Astrocyte (in vitro differentiated cells and primary cell): Measurements from ENCODE around the gene KCNQ4.

Source experiments
- EZH2 ChIP-seq: IDR thresholded peaks from 2 replicates; pipeline ENCODE4 v1.6.1; 2012; ENCODE audit warnings: mild to moderate bottlenecking, low read length, inconsistent platforms; ENCODE audit not compliant: insufficient read depth
- TF ChIP-seq, protein P1 (sequence below): IDR thresholded peaks from 2 replicates; pipeline ENCODE4 v1.5.1; 2011; ENCODE audit warnings: low read depth, mild to moderate bottlenecking, inconsistent platforms, low read length, moderate library complexity; ENCODE audit not compliant: insufficient read depth

DNA sequence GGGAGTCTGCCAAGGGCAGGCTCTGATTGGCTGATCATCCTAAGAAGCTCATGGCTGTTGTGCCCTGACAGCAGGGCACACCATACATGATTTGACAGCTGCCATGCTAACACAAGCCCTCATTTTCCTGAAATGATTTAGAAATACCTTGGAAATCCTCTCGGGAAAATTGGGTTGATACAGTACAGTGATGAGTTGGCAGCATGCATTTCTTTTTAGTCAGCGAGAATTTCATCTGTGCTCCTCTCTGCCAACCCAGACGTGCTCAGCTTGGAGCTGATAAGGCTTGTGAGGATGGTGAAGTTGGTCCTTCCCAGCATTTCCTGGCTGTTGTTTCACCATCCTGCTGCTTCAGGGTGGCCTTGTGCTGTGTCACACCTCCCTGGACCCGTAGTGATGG, 22.6 kb upstream of the KCNQ4 start:
- TF ChIP-seq, protein P1, sequence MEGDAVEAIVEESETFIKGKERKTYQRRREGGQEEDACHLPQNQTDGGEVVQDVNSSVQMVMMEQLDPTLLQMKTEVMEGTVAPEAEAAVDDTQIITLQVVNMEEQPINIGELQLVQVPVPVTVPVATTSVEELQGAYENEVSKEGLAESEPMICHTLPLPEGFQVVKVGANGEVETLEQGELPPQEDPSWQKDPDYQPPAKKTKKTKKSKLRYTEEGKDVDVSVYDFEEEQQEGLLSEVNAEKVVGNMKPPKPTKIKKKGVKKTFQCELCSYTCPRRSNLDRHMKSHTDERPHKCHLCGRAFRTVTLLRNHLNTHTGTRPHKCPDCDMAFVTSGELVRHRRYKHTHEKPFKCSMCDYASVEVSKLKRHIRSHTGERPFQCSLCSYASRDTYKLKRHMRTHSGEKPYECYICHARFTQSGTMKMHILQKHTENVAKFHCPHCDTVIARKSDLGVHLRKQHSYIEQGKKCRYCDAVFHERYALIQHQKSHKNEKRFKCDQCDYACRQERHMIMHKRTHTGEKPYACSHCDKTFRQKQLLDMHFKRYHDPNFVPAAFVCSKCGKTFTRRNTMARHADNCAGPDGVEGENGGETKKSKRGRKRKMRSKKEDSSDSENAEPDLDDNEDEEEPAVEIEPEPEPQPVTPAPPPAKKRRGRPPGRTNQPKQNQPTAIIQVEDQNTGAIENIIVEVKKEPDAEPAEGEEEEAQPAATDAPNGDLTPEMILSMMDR: no peak
- no peak for TF ChIP-seq EZH2
